ENCODE results near the gene VPS29. TPM values are rescaled to one million over a fixed set of nuclear protein-coding genes. Genes with fewer than 3 reads are reported as not detected.

The VPS29 gene
- total and polyA plus RNA-seq, 2 of the 4 experiments (the other 2 are of a cell fraction) = 122 to 150 TPM

DNA sequence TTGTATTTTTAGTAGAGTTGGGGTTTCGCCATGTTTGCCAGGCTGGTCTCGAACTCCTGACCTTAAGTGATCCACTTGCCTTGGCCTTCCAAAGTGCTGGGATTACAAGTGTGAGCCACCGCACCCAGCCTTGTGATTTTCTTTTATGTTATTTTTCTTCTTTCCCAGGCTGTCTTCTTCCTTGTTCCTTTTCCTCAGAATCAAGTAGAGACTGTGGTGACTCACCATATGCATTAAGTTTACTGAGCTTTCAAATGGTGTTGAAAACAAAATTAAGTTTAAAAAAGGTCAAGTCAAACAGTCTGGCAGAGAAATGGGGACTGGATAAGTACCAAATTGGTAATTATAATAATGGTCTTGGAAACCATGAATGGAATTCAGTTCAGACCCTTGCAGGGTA is 57.5 kb downstream of the VPS29 start (continued):
- TF ChIP-seq, protein P1, sequence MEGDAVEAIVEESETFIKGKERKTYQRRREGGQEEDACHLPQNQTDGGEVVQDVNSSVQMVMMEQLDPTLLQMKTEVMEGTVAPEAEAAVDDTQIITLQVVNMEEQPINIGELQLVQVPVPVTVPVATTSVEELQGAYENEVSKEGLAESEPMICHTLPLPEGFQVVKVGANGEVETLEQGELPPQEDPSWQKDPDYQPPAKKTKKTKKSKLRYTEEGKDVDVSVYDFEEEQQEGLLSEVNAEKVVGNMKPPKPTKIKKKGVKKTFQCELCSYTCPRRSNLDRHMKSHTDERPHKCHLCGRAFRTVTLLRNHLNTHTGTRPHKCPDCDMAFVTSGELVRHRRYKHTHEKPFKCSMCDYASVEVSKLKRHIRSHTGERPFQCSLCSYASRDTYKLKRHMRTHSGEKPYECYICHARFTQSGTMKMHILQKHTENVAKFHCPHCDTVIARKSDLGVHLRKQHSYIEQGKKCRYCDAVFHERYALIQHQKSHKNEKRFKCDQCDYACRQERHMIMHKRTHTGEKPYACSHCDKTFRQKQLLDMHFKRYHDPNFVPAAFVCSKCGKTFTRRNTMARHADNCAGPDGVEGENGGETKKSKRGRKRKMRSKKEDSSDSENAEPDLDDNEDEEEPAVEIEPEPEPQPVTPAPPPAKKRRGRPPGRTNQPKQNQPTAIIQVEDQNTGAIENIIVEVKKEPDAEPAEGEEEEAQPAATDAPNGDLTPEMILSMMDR (conservative IDR thresholded peaks at IDR 0.05; ENCODE audit: low read depth, low read length) = no peak
- no peak for TF ChIP-seq NFE2L2 (IDR thresholded peaks at IDR 0.05; ENCODE audit: low read depth, low read length)
- no peak for TF ChIP-seq SMC3 (IDR thresholded peaks at IDR 0.05; ENCODE audit: low read depth, low read length)
- no peak for TF ChIP-seq CEBPB (IDR thresholded peaks at IDR 0.05; ENCODE audit: low read depth, low read length)
- TF ChIP-seq RAD21 (IDR thresholded peaks at IDR 0.05; ENCODE audit: low read length) = no peak

Small RNAs within 50 kb of the gene (microRNA-seq; reads per million reads assigned to microRNA genes)
- gene RF00278 (ENCODE audit: insufficient read depth, insufficient read length) = not detected

Small RNAs within 50 kb of the gene (small RNA-seq; reads per million reads assigned to genes)
- gene RF00278 = 0 reads per million in 5 experiments

Other genes starting within 250 kb of the VPS29 start
- 225 and 230 TPM in 2 replicates for gene ATP2A2, start 220.9 kb downstream of the VPS29 start, total RNA-seq (2012; rRNA removed)
- 148 and 166 TPM in 2 replicates for gene ATP2A2, start 220.9 kb downstream of the VPS29 start, polyA plus RNA-seq (2012; rRNA removed)
- 57.9 and 61.4 TPM in 2 replicates for gene ANAPC7, start 98.4 kb downstream of the VPS29 start, total RNA-seq (2012; rRNA removed)
- 38.7 and 46.4 TPM in 2 replicates for gene ANAPC7, start 98.4 kb downstream of the VPS29 start, polyA plus RNA-seq (2012; rRNA removed)
- 204 and 234 TPM in 2 replicates for gene ARPC3, start 51.8 kb downstream of the VPS29 start, total RNA-seq (2012; rRNA removed)
- 85.6 and 192 TPM in 2 replicates for gene ARPC3, start 51.8 kb downstream of the VPS29 start, polyA plus RNA-seq (2012; rRNA removed)
- gene GPN3, start 33.9 kb downstream of the VPS29 start, total RNA-seq (2012; rRNA removed) = 7.7 and 24.7 TPM in 2 replicates
- 11.4 and 14.9 TPM in 2 replicates for gene GPN3, start 33.9 kb downstream of the VPS29 start, polyA plus RNA-seq (2012; rRNA removed)
- 14.0 and 18.9 TPM in 2 replicates for gene FAM216A, start 33.3 kb downstream of the VPS29 start, total RNA-seq (2012; rRNA removed)
- gene FAM216A, start 33.3 kb downstream of the VPS29 start, polyA plus RNA-seq (2012; rRNA removed) = 31.1 and 31.4 TPM in 2 replicates
- gene RAD9B, start 220 bp upstream of the VPS29 start, total RNA-seq (2012; rRNA removed) = 0.18 and 0.56 TPM in 2 replicates
- gene RAD9B, start 220 bp upstream of the VPS29 start, polyA plus RNA-seq (2012; rRNA removed) = 0.09 TPM in 2 replicates
- 4.1 and 4.7 TPM in 2 replicates for gene PPTC7, start 81.2 kb upstream of the VPS29 start, total RNA-seq (2012; rRNA removed)
- 5.9 and 6.8 TPM in 2 replicates for gene PPTC7, start 81.2 kb upstream of the VPS29 start, polyA plus RNA-seq (2012; rRNA removed)
- 11.1 and 11.7 TPM in 2 replicates for gene TCTN1, start 112.0 kb upstream of the VPS29 start, total RNA-seq (2012; rRNA removed)
- gene TCTN1, start 112.0 kb upstream of the VPS29 start, polyA plus RNA-seq (2012; rRNA removed) = 17.5 and 18.8 TPM in 2 replicates
- gene HVCN1, start 187.0 kb upstream of the VPS29 start, total RNA-seq (2012; rRNA removed) = 1.4 and 2.0 TPM in 2 replicates
- 1.3 and 1.9 TPM in 2 replicates for gene HVCN1, start 187.0 kb upstream of the VPS29 start, polyA plus RNA-seq (2012; rRNA removed)
- gene PPP1CC, start 240.8 kb upstream of the VPS29 start, total RNA-seq (2012; rRNA removed) = 126 and 169 TPM in 2 replicates
- 59.1 and 71.0 TPM in 2 replicates for gene PPP1CC, start 240.8 kb upstream of the VPS29 start, polyA plus RNA-seq (2012; rRNA removed)

All from IMR-90 (cell line).